Sciatic nerve (tissue), 2 donors: ENCODE data around the gene ANP32E. TPM values are rescaled to one million over a fixed set of nuclear protein-coding genes. Genes with fewer than 3 reads are reported as not detected.

Experiments
- ATAC-seq: fragments of 200-7000 bp; cut with Tn5 transposase; one replicate; pipeline ENCODE4 v1.9.1; 2020; ENCODE audit warnings: mild to moderate bottlenecking, moderate library complexity
- DNase-seq: peaks from one replicate; pipeline ENCODE4 v3.0.0-alpha.2; 2020; ENCODE audit warnings: low spot score
- intact Hi-C: fragments of 100-400 bp; cut with DNase I; formaldehyde crosslinking; loops from one replicate; pipeline ENCODE4 v1.14.2; 2022
- total RNA-seq: library from RNA; stranded (reverse); fragmentation: NEBNext Ultra II Directional; extraction: Animal tissue kit (Norgen Biotek cat#: 25700); gene quantifications from one replicate; pipeline ENCODE4 v1.2.1, GENCODE V29; 2021
- donor health status: DM: no; HTN: no; CAD: no.
- donor health status: DM: no; HTN: no; CAD: no.

ANP32E gene
- 40.6 TPM for total RNA-seq

GRCh38 chr1:150235852-150236613, at the start of gene ANP32E:
TSS of gene ANP32E (minus strand) at chr1:150236112. CDS start at chr1:150235786, 326 bp downstream.
- peak; percentile 98 for ATAC-seq
- intact Hi-C loops = no loop called here
- DNase-seq = peak; percentile 95

- no peak for ATAC-seq
- intact Hi-C loops = no loop called here
- no peak for DNase-seq
These were observed 47.3 kb upstream of the ANP32E start for GRCh38 chr1:150283260-150283659.

GRCh38 chr1:150282558-150282958, 46.6 kb upstream of the ANP32E start:
- DNase-seq (no peak), ATAC-seq (peak; percentile 25)
- intact Hi-C loops = no loop called here

GRCh38 chr1:150281758-150282557, 46.0 kb upstream of the ANP32E start, which contains the start of gene CIART:
TSS of gene CIART (plus strand) at chr1:150282554. CDS start at chr1:150283268, 714 bp downstream.
- DNase-seq = peak; percentile 93
- intact Hi-C loops = loop anchor here (2.0 kb wide), 1 partner anchor 27 kb away; no protein-coding TSS in a partner anchor
- peak; percentile 98 for ATAC-seq

GRCh38 chr1:150281221-150281757, 45.4 kb upstream of the ANP32E start:
- peak; percentile 85 for DNase-seq
- peak; percentile 75 for ATAC-seq
- intact Hi-C loops = loop anchor here (2.0 kb wide), 1 partner anchor 26 kb away; no protein-coding TSS in a partner anchor

- intact Hi-C loops = loop anchor here (2.0 kb wide), 1 partner anchor 25 kb away; no protein-coding TSS in a partner anchor
- DNase-seq (no peak), ATAC-seq (no peak)
These were observed 44.3 kb upstream of the ANP32E start for GRCh38 chr1:150280138-150280707.

GRCh38 chr1:150273311-150273710, 37.4 kb upstream of the ANP32E start:
- intact Hi-C loops = no loop called here
- ATAC-seq = no peak
- no peak for DNase-seq

- intact Hi-C loops = no loop called here
- ATAC-seq = no peak
- DNase-seq = no peak
These were observed 35.5 kb upstream of the ANP32E start for GRCh38 chr1:150271291-150271959.

GRCh38 chr1:150269451-150269850, 33.5 kb upstream of the ANP32E start:
- intact Hi-C loops = no loop called here
- ATAC-seq = no peak
- no peak for DNase-seq

- intact Hi-C loops = no loop called here
- ATAC-seq (peak; percentile 98), DNase-seq (peak; percentile 97)
These were observed 32.9 kb upstream of the ANP32E start, which contains the start of gene APH1A for GRCh38 chr1:150268705-150269403. TSS of gene APH1A (minus strand) at chr1:150269016. CDS start at chr1:150268810, 206 bp downstream.

- ATAC-seq = peak; percentile 56
- DNase-seq = no peak
- intact Hi-C loops = no loop called here
These were observed 32.4 kb upstream of the ANP32E start for GRCh38 chr1:150268340-150268704.

- intact Hi-C loops = no loop called here
- ATAC-seq (no peak), DNase-seq (no peak)
These were observed 32.0 kb upstream of the ANP32E start for GRCh38 chr1:150267896-150268295.

- ATAC-seq (no peak), DNase-seq (no peak)
- intact Hi-C loops = no loop called here
These were observed 27.6 kb upstream of the ANP32E start for GRCh38 chr1:150263549-150263948.

- no peak for DNase-seq
- no peak for ATAC-seq
- intact Hi-C loops = no loop called here
These were observed 26.7 kb upstream of the ANP32E start for GRCh38 chr1:150262388-150263320.

- ATAC-seq (no peak), DNase-seq (no peak)
- intact Hi-C loops = no loop called here
These were observed 25.5 kb upstream of the ANP32E start for GRCh38 chr1:150261367-150261766.

- peak; percentile 36 for ATAC-seq
- peak; percentile 58 for DNase-seq
- intact Hi-C loops = no loop called here
These were observed 24.1 kb upstream of the ANP32E start for GRCh38 chr1:150259758-150260669.
